HG02588 (cell line): ENCODE results near the gene MRPL53.
"Not testable (repeated sequence)": the region's sequence is repeated elsewhere in the genome, so short reads cannot be mapped to it uniquely, and the experiment has no call there.

ENCODE experiments used
- ATAC-seq: cut with Tn5 transposase; IDR thresholded peaks from one replicate; pipeline ENCODE4 v1.9.1; 2021; ENCODE audit warnings: mild to moderate bottlenecking, moderate library complexity; ENCODE audit not compliant: unreplicated experiment

MRPL53 gene

DNA sequence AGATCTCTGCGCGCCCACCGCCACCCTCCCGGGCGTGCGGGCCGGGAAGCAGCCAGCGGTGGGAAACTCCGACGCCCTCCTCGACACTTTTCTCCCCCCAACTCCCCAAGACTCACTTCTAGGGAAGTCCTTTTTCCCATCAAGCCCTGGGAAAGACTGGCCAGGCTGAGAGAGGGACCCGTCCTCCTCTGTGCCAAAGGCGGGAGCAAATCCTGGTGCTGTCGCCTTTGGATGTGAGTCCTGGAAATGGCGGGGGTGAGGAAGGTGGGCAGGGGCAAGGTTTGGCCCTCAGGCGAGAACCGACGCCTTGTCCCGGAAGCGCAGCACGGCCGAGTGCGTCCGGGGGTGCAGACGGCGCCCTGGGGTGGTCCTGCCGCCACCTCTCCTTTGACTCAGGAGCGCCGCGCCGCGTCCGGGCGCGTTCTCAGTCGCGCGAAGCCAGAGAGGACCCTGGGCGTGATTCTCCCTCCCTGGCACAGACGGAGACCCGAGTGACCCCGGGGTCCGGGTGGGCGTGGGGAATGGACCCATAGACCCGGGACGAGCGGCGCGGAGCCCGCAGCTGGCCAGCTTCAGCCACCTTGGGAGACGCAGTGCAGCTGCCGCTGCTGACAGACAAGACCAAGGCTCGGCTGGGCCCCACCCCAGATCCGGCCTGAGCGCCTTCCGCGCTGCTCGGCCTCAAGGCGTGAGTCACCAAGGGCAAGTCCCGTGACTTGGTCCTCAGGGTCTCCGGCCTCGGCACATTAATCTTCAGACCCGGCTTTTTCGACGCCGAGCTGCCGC, 30.4 kb upstream of the MRPL53 start:
- ATAC-seq, result peak; percentile 27

DNA sequence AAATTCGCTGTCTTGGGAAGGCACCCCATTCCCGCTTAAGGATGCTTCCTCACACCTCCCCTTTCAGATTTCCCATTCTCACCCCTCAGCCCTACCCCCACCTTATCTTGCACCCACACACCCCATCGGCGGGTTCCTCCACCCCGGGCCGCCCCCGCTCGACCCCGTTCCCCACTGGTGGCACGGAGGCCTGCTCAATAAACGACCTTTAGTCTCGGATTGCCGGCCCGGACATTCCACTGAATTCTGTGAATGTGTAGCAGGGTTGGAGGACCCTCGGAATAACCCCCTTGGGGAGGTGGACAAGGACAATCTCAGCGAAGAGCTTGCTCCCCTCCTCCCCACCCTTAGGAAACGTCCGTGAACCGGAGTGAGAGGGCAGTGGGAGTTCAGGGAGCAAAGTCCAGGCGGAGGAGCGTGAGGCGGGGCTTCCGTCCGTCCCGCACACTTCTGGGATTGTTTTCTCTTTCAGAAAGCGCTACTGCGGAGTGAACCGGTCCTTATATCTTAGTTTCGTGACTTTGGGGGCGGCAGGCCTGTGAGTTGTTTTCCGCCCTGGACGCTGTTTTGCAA, 29.8 kb upstream of the MRPL53 start:
- no peak for ATAC-seq

DNA sequence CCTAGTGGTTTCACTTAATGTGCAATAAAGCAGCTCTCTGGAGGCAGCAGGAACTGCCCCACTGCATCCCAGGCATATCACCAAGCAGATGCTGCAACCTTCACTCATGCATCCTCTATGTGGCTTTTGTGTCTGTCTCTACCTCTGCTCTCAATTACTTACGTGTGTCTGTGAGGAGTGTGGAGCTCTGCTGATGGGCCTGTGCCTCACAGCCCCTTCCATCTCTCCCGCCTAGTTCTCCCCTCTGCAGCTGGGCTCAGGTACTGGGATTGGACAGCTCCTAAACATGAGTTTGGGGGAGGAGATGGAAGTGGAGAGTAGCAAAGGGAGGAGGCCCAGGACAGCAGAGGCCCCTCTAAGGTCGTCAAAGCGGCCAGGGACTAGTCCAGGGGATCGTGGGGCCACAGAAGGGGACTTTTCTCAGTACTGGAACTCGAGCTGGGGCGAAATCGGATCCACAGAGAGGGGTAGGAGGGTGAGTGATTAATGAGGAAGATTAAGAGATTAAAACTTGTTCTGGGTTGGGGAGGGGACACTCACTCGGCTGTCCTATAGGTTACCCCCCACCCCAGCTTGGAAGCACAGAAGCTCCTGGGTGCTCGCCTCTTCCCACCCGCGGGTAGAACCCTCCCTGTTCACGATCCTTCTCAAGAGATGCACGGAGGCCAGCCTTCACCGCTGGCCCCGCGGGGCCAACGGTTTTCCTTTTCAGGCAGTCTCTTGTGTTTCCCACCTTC, 29.0 kb upstream of the MRPL53 start:
- no peak for ATAC-seq

DNA sequence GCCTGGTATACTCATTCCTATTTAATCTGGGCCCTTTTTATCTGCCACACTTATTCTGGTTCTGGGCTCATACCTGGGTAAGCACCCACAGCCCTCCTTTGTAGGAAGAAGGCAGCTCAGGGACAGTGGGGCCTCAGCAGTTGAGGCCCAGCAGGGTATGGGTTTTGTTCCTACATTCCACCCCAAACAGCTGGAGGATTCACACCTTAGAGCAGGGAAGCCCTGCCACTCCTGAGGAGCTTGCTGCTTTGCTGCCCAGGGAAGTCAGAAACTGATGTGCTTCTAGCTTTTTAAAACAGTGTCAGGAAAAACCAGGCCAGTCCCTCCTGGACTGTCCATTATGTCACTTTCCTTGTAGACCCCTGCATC, 28.1 kb upstream of the MRPL53 start:
- no peak for ATAC-seq

DNA sequence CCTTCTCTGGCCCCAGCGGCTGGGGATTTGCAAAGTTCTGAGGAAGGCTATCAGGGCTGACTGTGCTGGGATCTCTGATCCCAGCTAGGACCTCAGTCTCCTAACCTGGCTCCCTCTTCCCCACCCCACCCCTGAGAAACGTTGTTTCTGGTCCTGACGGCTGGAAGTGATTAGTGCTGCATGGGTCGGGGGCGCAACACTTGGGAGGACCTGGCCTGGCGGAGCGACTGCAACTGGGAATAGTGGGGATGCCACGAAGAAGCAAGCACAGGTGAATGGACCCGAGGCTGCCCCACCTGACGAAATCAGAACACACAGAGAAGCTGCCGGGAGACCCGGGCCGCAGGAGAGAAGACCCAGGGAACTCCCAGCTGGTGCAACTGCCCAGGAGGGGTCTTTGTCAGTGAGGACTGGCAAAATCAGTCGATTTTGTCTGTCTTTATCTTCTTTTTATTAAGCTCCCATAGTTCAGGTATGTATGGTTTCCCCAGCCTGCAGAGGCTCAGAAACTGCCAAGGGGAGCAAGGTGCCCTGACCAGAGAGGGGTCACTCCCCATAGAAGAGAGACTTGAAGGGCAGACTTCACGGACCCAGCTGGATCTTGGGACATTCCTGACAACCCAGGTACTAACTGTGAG, 27.6 kb upstream of the MRPL53 start:
- ATAC-seq, result no peak

DNA sequence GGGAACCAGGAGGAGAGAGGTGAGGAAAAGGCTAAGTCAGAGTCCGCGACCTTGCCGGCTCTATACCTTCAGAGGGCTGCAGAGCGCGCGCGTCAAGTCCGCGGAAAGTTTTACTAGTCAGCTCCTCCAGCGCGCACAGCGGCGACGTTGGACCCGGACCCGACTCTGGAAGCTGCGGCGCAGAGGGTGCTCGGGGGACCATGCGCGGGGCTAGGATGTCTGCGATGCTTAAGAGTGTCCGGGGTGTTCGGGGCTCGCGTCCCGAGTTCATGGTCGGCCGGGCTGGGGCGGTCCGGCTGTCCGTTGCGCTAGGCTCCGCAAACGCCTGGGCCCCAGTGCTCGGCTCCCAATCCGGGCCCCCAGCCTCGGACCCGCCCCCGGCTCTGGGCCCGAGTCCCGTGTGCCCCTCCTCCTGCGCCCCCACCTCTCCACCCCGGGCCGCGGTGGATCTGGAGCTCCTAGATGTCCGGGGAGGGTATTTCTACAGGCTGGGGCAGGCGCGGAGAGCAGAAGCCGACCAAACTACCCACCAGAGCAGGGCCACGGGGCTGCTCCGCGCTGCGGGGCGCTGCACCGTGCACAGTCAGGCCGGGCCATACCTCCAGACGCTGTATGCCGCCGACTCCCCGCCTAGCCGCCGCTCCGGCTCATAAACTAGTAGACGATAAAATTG, 26.9 kb upstream of the MRPL53 start, which contains the start of gene LBX2:
Gene LBX2, minus strand, starts transcription at position 337 of the 673 bp plus-strand sequence. Its CDS starts 66 bp downstream, at position 271.
- no peak for ATAC-seq

DNA sequence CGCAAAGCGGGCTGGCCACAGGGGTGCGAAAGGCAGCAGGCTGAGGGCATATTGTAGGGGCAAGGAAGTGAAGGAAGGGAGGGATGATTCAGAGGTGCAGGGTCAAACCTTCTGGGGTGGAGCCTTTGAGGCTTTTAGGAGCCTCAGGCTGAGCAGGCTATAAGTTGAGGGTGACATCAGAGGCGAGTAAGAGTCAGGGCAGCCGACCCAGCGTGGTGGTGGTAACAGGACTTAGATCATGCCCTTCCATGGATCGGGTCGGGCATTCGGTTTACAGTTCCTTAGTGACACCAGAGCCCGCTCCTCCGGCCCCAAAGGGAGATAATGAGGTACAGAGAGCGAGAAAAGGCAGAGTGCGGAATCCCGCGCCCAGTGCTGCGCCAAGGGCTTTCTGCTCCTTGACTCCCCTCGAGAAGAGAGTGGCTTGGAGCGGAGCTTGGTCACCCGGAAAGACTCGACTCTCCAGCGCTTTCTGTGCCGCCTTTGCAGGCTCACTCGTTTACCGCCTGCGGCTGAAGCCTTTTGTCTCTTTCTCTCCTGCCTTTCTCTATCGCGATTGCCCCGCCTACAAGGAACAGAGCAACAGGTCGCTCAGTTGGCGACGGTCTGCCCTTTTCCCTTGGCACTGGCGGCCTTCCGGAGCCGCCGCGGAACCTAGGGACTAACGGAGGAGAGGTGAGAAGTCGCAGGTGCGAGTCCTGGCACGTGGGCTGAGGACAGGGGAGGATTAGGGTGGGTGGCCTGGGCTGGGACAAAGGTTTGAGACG, 26.2 kb upstream of the MRPL53 start:
- no peak for ATAC-seq

DNA sequence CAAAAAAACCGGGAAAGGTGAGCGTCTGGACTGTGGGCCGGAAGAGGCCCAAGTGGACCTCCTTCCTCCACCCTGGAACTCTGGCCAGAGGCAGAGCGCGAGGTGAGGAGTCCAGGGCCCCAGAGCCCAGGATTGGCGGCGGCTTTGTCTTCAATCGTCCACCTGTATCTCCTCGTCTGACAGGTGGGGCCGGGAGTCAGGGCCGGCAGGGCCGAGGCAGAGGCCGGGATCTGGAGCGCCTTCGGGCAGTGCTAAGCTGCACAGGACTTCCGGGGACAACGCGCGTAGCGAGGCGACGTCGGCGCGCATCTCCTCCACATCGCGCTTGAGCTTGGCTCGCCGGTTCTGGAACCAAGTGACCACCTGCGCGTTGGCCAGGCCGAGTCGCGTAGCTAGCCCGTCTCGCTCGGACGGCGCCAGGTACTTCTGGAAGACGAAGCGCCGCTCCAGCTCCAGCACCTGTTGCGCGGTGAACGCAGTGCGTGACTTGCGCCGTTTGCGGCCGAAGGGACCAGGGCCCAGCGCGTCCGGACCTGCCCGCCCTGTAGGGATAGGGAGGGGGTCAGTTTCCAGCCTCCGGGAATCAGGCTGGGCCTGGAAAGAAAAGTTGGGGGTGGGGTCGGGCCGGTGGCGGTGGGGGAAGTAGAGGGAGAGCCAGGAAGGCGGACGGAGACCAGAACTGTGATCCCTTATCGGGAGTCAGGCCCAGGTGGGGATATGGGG, 25.5 kb upstream of the MRPL53 start:
- no peak for ATAC-seq

DNA sequence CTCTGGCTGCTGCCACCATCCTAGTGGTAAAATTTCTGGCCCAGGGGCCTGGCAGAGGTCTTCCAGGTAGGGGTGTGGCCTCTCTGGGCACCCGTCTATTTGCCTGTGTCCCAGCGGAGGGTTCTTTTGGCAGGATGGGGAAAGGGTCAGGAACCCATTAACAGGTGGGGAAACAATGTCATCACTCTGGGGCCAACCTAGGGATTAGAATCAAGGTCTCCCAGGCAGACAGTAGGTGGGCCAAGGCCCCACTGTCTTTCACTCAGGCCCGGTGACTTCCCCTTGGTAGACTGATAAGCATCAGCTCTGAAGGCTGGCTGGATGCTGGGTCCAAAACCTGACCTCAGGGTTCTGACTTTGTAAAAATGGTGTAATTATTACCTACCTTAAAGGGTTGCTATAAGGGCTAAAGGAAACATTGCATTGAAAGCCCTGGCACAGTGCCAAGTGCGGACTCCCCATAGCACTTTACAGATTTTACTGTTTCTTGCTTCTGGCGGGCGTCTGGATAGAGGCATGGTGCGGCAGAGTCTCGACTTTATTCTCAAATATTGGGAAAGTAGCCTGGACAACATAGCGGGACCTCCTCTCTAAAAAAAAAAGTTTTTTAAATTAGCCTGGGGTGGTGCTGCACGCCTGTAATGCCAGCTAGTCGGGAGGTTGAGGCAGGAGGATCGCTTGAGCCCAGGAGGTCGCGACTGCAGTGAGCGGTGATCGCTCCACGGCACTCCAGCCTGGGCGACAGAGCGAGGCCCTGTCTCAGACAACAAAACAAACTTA, 24.7 kb upstream of the MRPL53 start:
- no peak for ATAC-seq

DNA sequence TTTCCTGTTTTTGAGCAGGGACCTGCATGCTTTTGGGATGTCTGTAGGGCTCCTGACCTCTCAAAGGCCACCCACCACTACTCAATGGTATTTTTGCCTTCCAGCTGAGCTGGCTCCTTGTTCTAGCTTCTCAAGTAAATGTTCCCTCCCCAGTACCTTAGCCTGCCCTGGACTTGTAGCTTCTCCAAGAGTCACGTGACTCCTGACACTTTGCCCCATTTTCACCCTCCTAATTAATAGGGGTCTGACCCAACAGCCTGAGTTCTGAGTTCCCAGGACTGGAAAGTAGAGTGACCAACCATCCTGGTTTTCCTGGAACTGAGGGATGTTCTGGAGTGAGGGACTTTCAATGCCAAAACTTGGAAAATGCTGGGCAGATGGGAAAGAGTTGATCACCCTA, 23.0 kb upstream of the MRPL53 start:
- no peak for ATAC-seq

DNA sequence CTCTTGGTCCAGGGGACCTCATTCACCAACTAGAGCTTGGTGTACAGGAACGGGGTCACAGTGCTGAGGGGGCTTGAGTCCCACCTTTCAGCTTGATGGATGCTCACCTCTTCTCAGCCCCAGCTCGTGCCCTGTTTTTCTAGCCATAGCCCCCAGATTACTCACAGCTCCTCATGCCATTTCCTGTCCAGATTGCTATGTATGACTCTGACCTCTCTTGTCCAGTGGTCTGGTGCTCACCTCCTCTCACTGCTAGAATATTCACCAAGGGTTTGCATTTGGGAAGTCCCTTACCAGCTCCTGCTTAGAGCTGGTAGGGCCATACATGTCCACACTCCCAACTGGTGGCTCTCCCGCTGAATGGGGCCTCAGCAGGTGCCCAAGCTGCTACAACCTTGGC, 21.1 kb upstream of the MRPL53 start:
- ATAC-seq, result no peak

DNA sequence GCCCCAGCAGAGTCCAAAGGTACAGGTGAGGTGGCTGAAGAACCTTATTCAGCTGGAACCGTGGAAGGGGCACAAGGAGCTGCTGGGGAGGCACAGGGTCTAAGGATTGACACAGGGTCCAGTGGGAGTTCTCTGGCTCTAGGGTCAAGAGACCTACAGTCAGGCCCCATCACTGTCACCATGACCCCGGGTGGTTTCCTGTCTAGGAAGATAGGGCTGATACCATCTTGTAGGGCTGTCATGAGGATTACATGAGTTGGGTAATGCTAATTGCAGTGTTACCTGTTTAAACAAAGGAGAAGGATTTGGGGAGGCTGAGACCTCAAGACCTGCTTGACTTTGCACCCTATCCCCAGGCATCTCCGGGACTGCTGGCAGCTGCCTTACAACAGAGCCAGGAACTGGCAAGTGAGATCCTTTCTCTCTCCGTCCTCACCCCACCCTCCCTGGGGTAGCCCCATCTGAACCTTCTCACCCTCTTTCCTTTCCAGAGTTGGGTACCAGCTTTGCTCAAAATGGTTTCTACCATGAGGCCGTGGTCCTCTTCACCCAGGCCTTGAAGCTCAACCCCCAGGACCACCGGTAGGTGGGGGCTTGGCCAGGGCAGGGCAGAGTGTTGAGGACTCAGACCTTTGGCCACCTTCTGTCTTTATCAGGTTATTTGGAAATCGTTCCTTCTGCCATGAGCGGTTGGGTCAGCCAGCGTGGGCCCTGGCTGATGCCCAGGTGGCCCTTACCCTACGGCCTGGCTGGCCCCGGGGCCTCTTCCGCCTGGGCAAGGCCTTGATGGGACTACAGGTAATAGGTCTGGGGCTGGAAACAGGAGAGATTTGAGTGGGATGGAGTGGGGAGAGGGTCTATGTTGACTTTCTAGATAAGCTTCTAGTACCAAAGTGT, 19.4 kb upstream of the MRPL53 start:
- no peak for ATAC-seq

DNA sequence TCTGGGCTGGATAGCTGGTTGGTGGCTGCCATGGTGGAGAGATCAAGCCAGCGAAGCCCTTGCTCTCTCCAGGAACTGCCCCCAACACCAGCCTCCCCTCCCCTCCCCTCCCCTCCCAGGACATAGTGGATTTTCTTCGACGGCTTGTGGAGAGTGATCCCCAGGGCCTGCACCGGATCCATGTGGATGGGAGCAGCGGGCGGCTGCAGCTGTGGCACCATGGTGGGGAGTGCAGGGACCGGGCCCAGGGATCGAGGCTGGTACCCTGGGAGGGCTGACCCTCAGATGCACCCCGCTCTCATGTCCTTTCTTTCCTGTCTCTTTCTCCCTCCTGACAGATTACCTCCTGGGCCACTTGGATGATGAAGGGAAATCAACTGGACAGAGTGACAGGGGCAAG, 17.4 kb upstream of the MRPL53 start:
- ATAC-seq, result no peak

DNA sequence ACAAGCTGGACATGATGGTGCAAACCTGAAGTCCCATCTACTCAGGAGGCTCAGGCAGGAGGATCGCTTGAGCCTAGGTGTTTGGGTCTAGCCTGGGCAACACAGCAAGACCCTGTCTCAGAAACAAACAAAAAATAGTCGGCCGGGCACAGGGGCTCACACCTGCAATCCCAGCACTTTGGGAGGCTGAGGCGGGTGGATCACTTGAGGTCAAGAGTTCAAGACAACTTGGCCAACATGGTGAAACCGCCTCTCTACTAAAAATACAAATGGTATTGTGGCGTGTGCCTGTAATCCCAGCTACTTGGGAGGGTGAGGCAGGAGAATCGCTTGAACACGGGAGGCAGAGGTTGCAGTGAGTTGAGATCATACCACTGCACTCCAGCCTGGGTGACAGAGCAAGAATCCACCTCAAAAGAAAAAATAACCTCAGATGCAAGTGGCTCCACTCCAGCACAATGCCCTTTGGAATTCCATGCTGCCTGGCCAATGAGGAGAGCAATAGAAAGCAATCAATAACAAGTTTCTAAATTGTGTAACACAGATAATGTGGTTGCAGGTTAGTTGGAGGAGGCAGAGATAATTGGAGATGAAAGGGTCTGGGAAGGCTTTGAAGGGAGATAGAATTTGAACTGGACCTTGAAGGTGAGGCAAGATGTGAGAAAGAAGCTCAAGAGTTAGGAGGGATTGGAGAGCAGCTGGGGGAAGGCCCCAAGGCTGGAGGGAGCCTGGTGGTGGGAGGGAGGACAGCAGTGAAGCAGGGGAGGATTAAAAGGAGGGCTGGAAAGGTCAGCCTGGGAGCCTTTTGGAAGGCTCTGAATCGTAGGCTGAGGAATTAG, 16.4 kb upstream of the MRPL53 start:
- no peak for ATAC-seq

DNA sequence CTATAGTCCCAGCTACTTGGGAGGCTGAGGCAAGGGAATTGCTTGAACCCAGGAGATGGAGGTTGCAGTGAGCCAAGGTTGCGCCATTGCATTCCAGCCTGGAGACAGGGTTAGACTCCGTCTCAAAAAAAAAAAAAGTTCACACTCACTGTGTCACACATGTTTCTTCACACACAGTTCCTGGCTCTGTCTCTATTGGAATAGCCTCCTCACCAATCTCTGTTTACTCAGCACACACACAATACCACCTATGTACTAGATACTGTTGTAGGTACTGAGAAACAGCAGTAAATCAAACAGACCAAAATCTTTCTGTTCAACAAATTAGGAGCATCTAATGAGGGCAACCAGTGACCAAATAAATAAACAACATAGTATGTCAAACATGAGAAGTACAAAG, 13.7 kb upstream of the MRPL53 start:
- no peak for ATAC-seq

DNA sequence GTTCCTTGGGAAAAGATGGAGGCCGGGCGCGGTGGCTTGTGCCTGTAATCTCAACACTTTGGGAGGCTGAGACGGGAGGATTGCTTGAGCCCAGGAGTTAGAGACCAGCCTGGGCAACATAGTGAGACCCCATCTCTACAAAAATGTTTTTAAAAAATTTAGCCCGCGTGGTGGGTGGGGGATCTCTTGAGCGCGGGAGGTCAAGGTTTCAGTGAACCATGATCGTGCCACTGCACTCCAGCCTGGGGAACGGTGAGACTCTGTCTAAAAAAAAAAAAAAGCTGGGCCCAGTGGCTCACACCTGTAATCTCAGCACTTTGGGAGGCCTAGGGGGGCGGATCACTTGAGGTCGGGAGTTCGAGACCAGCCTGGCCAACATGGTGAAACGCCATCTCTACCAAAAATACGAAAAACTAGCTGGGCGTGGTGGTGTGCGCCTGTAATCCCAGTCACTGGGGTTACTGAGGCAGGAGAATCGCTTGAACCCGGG, 11.2 kb upstream of the MRPL53 start:
- not testable (repeated sequence) for ATAC-seq
